ENCODE data around the gene ZFTA.

The ZFTA gene

DNA sequence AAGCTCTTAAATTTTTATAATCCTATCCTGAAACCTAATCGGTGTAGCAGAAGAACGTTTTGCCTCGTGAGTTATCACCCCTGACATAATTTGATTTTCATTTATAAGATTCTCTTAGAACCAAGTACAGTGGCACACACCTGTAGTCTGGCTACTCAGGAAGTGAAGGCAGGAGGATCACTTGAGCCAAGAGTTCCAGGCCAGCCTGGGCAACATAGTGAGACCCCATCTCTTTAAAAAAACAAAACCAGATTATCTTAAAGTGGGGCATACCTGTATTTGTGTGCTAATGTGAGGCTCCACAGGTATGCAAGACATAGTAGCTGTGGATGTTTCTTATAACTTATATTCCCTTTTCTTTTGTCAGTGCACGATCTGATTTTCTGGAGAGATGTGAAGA is 19.0 kb downstream of the ZFTA start:
- no peak for DNase-seq (ENCODE audit: low read depth)

DNA sequence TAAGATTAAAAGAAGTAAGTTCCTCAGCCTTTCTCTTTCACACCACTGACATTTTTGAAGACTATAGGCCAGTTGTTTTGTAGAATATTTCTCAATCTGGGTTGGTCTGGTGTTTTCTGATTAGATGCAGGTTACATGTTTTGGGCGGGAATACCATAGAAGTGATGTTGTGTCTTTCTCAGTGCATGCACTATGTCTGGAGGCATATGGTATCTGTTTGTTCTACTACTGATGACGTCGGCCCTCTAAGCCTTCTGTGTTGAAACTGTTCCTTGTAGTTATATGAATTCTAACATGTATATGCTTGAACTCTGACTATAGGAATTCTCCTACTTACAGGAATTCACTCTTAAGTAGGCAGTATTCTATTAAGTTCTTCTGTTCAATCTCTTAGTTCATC is 21.6 kb downstream of the ZFTA start:
- DNase-seq (ENCODE audit: low read depth): no peak

DNA sequence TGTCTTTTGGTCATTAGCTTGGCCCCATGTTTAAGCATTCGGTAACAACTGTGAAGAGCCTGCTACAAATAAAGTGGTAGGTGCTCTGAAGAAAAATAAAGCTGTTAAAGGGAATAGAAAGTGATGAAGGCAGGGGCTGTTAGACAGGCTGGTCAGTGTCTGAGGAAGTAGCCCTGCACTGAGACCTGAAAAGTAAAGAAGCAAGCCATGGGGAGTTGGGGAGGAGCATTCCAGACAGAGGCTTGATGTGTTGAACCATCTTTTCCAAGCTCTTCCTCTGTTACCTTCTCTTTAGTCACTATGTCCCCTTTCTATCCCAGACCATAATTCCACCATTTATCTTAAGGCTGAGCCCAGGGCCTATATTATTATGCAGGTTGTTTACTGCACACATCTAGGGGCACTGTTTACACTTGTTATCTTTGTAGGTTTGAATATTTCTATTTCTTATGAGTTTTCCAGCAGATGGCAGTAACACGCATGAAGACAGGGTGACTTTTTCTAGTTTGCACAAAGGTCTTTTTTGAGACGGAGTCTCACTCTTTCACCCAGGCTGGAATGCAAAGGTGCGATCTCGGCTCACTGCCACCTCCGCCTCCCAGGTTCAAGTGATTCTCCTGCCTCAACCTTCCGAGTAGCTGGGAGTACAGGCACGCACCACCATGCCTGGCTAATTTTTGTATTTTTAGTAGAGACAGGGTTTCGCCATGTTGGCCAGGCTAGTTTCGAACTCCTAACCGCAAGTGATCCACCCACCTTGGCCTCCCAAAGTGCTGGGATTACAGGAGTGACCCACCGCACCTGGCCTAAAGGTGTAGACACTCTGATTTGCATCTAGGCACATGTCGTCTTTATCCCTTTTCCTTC is 23.0 kb downstream of the ZFTA start:
- no peak for DNase-seq (ENCODE audit: low read depth)

DNA sequence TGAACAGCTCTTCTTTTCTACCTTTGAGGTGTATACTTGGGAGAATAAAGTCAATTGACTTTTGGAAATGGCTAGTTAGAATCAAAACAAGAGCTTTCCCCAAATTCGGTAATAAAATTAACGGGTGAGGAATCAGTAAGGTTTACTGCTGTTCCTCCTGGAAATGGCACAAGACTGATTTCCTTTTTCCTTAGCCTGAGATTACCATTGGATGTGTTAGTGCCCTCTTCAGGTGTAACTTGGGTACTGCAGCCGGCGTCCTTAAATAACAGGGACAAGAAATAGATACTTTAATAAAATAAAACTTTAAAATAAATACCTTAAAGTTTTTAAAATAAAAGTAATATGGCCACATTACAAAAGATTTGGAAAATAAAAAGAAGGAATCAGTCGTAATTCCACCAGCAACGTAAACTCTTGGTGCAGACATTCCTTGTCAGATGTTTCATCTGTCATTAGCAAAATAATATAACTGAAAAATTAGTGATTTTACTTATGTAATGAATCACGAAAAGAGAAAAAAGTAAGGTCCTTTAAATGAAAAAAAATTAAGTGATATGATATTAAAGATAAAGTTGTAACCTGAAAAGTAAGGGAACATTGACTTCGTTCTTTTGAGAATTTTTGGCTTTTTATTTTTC is 29.7 kb downstream of the ZFTA start:
- peak; percentile 40 for DNase-seq (ENCODE audit: low read depth)

DNA sequence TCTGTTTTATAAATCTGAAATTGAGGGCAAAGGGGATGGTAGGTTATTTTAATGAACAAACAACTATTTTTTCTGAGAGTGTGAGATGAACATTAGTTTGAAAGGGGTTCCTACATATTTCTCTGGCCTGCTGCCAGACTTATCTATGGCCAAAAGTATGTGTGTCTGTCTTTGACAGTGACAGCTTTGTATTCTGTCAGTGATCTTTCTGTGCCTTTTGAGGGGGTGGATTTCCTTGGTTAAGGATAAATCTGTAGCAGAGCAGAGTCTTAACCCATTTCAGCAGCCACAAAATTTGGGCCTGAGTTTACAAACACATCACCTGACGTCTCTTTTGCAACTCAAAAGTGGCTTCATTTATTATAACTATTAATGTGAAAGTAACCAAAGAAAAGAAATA is 30.9 kb downstream of the ZFTA start:
- DNase-seq (ENCODE audit: low read depth): no peak

DNA sequence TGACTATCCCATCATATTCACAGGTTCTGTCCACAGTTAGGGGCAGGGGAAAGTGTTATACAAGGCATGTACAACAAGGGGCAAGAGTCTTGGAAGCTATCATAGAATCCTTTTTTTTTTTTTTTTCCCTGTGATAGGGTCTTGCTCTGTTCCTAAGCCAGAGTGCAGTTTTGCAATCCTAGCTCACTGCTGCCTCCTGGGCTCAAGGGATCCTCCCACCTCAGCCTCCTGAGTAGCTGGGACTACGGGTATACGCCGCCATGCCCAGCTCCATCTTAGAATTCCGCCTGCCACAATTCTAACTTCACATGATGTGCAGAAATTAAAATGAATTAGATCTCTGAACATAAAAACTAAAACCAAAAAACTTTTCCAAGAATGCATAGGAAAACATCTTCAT is 31.7 kb downstream of the ZFTA start:
- no peak for DNase-seq (ENCODE audit: low read depth)

DNA sequence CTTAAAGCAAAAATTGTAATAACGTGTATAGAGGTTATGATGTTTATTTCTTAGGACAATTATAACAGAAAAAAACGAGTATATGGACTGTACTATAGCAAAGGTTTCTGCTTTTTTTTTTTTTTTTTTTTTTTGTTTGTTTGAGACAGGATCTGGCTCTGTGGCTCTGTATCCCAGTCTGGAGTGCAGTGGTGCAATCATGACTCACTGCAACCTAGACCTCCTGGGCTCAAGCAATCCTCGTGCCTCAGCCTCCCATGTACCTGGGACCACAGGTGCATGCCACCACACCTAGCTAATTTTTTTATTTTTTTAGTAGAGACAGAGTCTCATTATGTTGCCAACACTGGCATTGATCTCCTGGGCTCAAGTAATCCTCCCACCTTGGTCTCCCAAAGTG is 39.2 kb downstream of the ZFTA start:
- no peak for DNase-seq (ENCODE audit: low read depth)

DNA sequence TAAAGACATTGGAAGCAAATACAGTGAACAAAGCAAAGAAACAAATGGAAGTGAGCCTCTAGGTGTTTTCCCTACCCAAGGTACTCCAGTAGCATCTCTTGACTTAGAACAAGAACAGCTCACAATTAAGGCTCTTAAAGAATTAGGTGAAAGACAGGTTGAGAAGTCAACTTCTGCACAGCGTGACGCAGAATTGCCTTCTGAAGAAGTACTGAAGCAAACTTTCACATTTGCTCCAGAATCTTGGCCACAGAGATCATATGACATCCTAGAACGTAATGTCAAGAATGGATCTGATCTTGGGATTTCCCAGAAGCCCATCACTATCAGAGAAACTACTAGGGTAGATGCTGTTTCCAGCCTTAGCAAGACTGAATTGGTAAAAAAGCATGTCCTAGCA is 48.0 kb downstream of the ZFTA start:
- DNase-seq (ENCODE audit: low read depth): no peak

DNA sequence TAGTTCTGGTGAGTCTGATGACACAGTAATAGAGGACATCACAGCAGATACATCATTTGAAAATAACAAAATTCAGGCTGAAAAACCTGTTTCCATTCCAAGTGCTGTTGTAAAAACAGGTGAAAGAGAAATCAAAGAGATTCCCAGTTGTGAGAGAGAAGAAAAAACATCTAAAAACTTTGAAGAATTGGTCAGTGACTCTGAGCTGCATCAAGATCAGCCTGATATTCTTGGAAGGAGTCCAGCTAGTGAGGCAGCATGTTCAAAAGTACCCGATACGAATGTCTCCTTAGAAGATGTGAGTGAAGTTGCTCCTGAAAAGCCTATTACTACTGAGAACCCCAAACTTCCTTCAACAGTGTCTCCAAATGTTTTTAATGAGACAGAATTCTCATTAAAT is 48.6 kb downstream of the ZFTA start:
- DNase-seq (ENCODE audit: low read depth): no peak

DNA sequence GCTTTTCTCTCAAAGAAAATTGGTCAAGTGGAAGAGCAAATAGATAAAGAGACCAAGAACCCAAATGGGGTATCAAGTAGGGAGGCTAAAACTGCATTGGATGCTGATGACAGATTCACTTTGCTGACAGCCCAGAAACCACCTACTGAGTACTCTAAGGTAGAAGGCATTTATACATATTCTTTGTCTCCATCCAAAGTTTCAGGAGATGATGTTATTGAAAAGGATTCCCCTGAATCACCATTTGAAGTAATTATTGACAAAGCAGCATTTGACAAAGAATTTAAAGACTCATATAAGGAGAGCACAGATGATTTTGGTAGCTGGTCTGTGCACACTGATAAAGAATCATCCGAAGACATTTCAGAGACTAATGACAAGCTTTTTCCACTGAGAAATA is 49.6 kb downstream of the ZFTA start:
- DNase-seq (ENCODE audit: low read depth): no peak
